NAMALWA (cell line): ENCODE data around the gene SPATC1L.
"Not testable (repeated sequence)": the region's sequence is repeated elsewhere in the genome, so short reads cannot be mapped to it uniquely, and the experiment has no call there.

Experiments
- DNase-seq: peaks from one replicate; pipeline ENCODE4 v3.0.0-alpha.2; 2015; ENCODE audit warnings: low spot score

SPATC1L gene

GRCh38 chr21:46150073-46150472 lies 34.2 kb downstream of the SPATC1L start:
- no peak for DNase-seq

- DNase-seq, result no peak
These were observed 34.9 kb downstream of the SPATC1L start for GRCh38 chr21:46149205-46149901.

GRCh38 chr21:46148106-46148505 lies 36.2 kb downstream of the SPATC1L start:
- DNase-seq, result no peak

- DNase-seq, result peak; percentile 71
These were observed 36.8 kb downstream of the SPATC1L start for GRCh38 chr21:46147429-46147828.

GRCh38 chr21:46146856-46147255 lies 37.4 kb downstream of the SPATC1L start:
- DNase-seq, result no peak

GRCh38 chr21:46145840-46146691 lies 38.2 kb downstream of the SPATC1L start:
- DNase-seq, result no peak

GRCh38 chr21:46145159-46145839 lies 39.0 kb downstream of the SPATC1L start:
- DNase-seq, result no peak

- no peak for DNase-seq
These were observed 39.7 kb downstream of the SPATC1L start for GRCh38 chr21:46144464-46145070.

GRCh38 chr21:46142582-46143473 lies 41.4 kb downstream of the SPATC1L start:
- no peak for DNase-seq

GRCh38 chr21:46141767-46142581 lies 42.3 kb downstream of the SPATC1L start:
- DNase-seq, result no peak

GRCh38 chr21:46140352-46141003 lies 43.8 kb downstream of the SPATC1L start:
- DNase-seq, result not testable (repeated sequence)

- no peak for DNase-seq
These were observed 44.6 kb downstream of the SPATC1L start for GRCh38 chr21:46139686-46140085.

GRCh38 chr21:46138383-46138970 lies 45.8 kb downstream of the SPATC1L start:
- no peak for DNase-seq

GRCh38 chr21:46137908-46138307 lies 46.4 kb downstream of the SPATC1L start:
- no peak for DNase-seq

GRCh38 chr21:46136739-46137349 lies 47.4 kb downstream of the SPATC1L start:
- no peak for DNase-seq

GRCh38 chr21:46135782-46136395 lies 48.4 kb downstream of the SPATC1L start:
- DNase-seq, result no peak

- no peak for DNase-seq
These were observed 52.2 kb downstream of the SPATC1L start for GRCh38 chr21:46131838-46132651.

GRCh38 chr21:46131588-46131837 lies 52.7 kb downstream of the SPATC1L start:
- DNase-seq, result no peak
